Measurements from ENCODE around the gene SKIC2.
"Not testable (repeated sequence)": the region's sequence is repeated elsewhere in the genome, so short reads cannot be mapped to it uniquely, and the experiment has no call there.

Gene SKIC2

GRCh38 chr6:31958741-31959739 is at the start of gene SKIC2, which contains the start of gene NELFE:
Gene SKIC2 (plus strand): TSS chr6:31959175. CDS start chr6:31959193, 18 bp downstream.
Gene NELFE (minus strand): TSS chr6:31958971. CDS start chr6:31958446, 525 bp downstream.
- in situ Hi-C loops (cut with HindIII; ENCODE audit: low sequenced_read_pairs): no loop called here

DNA sequence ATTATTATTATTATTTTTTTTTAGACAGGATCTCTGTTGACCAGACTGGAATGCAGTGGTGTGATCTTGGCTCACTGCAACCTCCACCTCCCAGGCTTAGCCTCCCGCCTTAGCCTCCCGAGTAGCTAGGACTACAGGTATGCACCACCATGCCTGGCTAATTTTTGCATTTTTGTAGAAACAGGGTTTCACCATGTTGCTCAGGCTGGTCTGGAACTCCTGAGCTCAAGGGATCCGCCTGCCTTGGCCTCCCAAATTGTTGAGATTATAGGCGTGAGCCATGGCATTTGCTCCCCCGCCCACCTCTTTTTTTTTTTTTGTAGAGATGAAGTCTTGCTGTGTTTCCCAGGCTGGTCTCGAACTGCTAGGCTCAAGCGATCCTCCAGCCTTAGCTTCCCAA is 49.7 kb upstream of the SKIC2 start:
- in situ Hi-C loops (cut with HindIII; ENCODE audit: low sequenced_read_pairs): not testable (repeated sequence)

DNA sequence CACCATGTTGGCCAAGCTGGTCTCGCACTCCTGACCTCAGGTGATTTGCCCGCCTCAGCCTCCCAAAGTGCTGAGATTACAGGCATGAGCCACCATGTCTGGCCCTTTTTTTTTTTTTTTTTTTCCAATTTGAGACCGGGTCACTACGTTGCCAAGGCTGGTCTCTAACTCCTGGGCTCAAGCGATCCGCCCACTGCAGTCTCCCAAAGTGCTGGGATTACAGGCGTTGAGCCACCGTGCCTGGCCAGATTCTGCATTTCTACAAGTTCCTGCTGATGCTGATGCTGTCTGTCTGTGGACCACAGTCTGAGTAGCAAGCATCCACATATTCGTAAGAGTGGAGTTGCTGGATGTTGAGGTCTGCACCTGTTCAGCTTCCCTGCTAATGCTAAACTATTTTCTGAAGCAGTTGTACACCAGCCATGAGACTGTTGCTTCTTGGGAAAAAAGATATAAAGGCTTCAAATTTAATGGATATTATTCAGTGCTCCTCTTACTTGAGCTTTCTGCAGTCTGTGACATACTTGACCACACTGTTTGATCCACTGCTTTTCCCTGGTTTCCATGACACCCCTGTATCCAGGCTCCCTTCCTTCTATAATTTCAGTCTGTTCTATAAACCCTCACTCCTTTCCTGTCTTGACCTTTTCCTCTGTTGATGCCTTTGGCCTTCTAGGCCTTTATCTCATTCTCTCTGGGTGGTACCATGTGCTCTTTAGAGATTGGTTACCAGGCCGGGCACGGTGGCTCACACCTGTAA is 47.0 kb upstream of the SKIC2 start:
- in situ Hi-C loops (cut with HindIII; ENCODE audit: low sequenced_read_pairs): no loop called here

GRCh38 chr6:31915351-31915750 is 43.6 kb upstream of the SKIC2 start:
- in situ Hi-C loops (cut with HindIII; ENCODE audit: low sequenced_read_pairs): no loop called here

- in situ Hi-C loops (cut with HindIII; ENCODE audit: low sequenced_read_pairs): no loop called here
These were observed 43.2 kb upstream of the SKIC2 start for GRCh38 chr6:31915756-31916155.

DNA sequence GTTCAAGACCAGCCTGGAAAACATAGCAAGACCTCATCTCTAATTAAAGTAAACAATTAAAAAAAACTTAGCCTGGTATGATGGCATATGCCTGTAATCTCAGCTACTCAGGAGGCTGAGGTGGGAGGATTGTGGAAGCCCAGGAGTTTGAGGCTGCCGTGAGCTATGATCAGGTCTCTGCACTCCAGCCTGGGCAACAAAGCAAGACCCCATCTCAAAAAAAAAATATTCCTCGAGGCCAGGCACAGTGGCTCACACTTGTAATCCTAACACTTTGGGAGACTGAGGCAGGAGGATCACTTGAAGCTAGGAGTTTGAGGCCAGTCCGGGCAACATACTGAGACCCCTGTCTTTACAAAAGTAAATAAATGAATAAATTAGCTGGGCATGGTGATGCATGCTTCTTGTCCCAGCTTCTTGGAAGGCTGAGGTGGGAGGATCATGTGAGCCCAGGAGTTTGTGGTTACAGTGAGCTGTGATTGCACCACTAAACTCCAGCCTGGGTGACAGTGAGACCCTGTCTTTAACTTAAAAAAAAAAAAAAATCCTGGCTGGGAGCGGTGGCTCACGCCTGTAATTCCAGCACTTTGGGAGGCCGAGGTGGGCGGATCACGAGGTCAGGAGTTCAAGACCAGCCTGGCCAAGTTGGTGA is 40.8 kb upstream of the SKIC2 start:
- in situ Hi-C loops (cut with HindIII; ENCODE audit: low sequenced_read_pairs): no loop called here

GRCh38 chr6:31919624-31920303 is 39.2 kb upstream of the SKIC2 start:
- in situ Hi-C loops (cut with HindIII; ENCODE audit: low sequenced_read_pairs): no loop called here

DNA sequence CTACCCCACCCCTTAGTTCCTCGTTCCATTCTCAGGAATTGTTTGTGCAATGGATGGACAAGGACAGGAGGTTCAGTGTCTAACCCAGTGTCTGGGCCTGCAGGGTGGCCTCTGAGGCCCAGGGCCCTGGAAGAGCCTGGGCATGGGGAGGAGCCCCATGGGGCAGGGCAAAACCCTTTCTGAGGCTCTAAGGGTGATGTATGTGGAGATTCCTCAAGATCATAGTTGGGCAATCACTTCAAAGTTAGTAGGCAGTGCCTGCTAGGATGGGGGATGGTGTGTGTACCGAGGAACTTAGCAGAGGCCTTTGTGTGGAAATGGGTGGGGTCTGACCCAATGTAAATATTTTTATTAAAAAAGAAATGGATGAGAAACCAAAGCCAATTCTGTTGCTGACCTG is 38.2 kb upstream of the SKIC2 start:
- in situ Hi-C loops (cut with HindIII; ENCODE audit: low sequenced_read_pairs): no loop called here

DNA sequence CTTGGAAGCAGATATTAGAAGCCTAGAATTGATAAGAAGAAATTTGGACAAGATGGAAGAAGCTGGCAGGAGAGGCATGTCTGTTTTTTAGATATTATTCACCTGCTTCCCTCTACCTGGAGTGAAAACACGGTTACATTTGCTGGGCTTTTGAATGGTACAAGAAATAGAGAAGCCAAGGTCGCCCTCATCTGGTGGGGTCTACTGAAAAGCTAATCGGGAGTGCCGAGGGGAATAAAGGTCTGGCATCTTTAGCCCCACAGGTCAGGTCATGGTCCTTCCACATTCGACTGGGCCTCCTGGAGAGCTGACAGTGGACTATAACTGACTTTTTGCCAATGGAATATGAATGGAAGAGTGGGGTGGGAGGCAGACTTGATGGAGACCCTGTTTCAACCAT is 36.0 kb upstream of the SKIC2 start:
- in situ Hi-C loops (cut with HindIII; ENCODE audit: low sequenced_read_pairs): no loop called here

GRCh38 chr6:31927242-31927862 is 31.6 kb upstream of the SKIC2 start, which contains the start of gene C2:
Gene C2 (plus strand): TSS chr6:31927717. CDS start chr6:31927753, 36 bp downstream.
- in situ Hi-C loops (cut with HindIII; ENCODE audit: low sequenced_read_pairs): no loop called here

GRCh38 chr6:31927863-31928671 is 30.9 kb upstream of the SKIC2 start:
- in situ Hi-C loops (cut with HindIII; ENCODE audit: low sequenced_read_pairs): no loop called here

DNA sequence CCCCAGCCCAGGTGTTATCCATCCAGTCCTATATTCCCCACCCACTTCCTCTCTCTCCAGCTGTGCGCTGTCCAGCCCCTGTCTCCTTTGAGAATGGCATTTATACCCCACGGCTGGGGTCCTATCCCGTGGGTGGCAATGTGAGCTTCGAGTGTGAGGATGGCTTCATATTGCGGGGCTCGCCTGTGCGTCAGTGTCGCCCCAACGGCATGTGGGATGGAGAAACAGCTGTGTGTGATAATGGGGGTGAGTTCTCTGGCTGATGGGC is 30.4 kb upstream of the SKIC2 start:
- in situ Hi-C loops (cut with HindIII; ENCODE audit: low sequenced_read_pairs): no loop called here

- in situ Hi-C loops (cut with HindIII; ENCODE audit: low sequenced_read_pairs): no loop called here
These were observed 28.0 kb upstream of the SKIC2 start for GRCh38 chr6:31930962-31931361.

GRCh38 chr6:31932137-31932536 is 26.8 kb upstream of the SKIC2 start:
- in situ Hi-C loops (cut with HindIII; ENCODE audit: low sequenced_read_pairs): not testable (repeated sequence)

DNA sequence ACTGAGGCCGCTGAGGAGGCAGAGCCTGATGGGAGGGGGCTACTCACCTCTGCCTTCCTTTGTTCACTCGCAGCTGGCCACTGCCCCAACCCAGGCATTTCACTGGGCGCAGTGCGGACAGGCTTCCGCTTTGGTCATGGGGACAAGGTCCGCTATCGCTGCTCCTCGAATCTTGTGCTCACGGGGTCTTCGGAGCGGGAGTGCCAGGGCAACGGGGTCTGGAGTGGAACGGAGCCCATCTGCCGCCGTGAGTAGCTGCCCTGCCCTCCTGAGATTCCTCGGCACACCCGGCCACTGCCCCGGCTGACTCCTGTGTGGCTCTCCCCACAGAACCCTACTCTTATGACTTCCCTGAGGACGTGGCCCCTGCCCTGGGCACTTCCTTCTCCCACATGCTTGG is 25.4 kb upstream of the SKIC2 start:
- in situ Hi-C loops (cut with HindIII; ENCODE audit: low sequenced_read_pairs): no loop called here

- in situ Hi-C loops (cut with HindIII; ENCODE audit: low sequenced_read_pairs): no loop called here
These were observed 24.0 kb upstream of the SKIC2 start for GRCh38 chr6:31935021-31935420.

DNA sequence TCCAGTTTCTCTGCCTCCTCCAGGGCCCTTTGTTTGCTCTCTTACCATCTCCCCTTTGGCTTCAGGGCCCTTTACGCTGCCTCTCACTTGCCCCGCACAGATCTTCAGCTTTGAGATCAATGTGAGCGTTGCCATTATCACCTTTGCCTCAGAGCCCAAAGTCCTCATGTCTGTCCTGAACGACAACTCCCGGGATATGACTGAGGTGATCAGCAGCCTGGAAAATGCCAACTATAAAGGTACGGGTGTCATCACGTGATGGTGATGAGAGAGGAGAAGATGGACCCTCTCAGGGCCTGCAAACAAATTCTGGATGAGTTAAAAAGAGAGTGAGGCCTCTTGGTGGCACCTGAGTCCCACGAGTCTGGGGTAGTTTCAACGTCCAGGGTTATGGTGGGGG is 23.2 kb upstream of the SKIC2 start:
- in situ Hi-C loops (cut with HindIII; ENCODE audit: low sequenced_read_pairs): no loop called here

- in situ Hi-C loops (cut with HindIII; ENCODE audit: low sequenced_read_pairs): no loop called here
These were observed 18.7 kb upstream of the SKIC2 start for GRCh38 chr6:31940256-31940664.

- in situ Hi-C loops (cut with HindIII; ENCODE audit: low sequenced_read_pairs): no loop called here
These were observed 15.2 kb upstream of the SKIC2 start for GRCh38 chr6:31943742-31944141.

DNA sequence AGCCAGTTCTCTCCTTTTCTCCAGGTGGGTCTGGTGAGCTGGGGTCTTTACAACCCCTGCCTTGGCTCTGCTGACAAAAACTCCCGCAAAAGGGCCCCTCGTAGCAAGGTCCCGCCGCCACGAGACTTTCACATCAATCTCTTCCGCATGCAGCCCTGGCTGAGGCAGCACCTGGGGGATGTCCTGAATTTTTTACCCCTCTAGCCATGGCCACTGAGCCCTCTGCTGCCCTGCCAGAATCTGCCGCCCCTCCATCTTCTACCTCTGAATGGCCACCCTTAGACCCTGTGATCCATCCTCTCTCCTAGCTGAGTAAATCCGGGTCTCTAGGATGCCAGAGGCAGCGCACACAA is 13.8 kb upstream of the SKIC2 start:
- in situ Hi-C loops (cut with HindIII; ENCODE audit: low sequenced_read_pairs): no loop called here
